GM21447 (cell line): Measurements from ENCODE around the gene ITGA2.

Source experiments
- ATAC-seq: cut with Tn5 transposase; IDR thresholded peaks from one replicate; pipeline ENCODE4 v1.9.1; 2021; ENCODE audit not compliant: unreplicated experiment

The ITGA2 gene

GRCh38 chr5:53017794-53018391 lies 28.7 kb downstream of the ITGA2 start:
- no peak for ATAC-seq

- ATAC-seq = no peak
These were observed 30.2 kb downstream of the ITGA2 start for GRCh38 chr5:53019320-53019719.

- ATAC-seq = no peak
These were observed 33.9 kb downstream of the ITGA2 start for GRCh38 chr5:53022930-53023511.

GRCh38 chr5:53023969-53024368 lies 34.8 kb downstream of the ITGA2 start:
- ATAC-seq = peak; percentile 88

- ATAC-seq = no peak
These were observed 35.4 kb downstream of the ITGA2 start for GRCh38 chr5:53024535-53024934.

GRCh38 chr5:53025487-53025886 lies 36.3 kb downstream of the ITGA2 start:
- ATAC-seq = no peak

- no peak for ATAC-seq
These were observed 38.8 kb downstream of the ITGA2 start for GRCh38 chr5:53027913-53028312.

- ATAC-seq = no peak
These were observed 40.5 kb downstream of the ITGA2 start for GRCh38 chr5:53029608-53030007.

- ATAC-seq = no peak
These were observed 41.7 kb downstream of the ITGA2 start for GRCh38 chr5:53030893-53031292.

GRCh38 chr5:53031695-53032096 lies 42.5 kb downstream of the ITGA2 start:
- ATAC-seq = no peak

- no peak for ATAC-seq
These were observed 43.0 kb downstream of the ITGA2 start for GRCh38 chr5:53032188-53032587.

- ATAC-seq = no peak
These were observed 45.7 kb downstream of the ITGA2 start for GRCh38 chr5:53034832-53035231.

GRCh38 chr5:53035868-53036381 lies 46.8 kb downstream of the ITGA2 start:
- no peak for ATAC-seq

GRCh38 chr5:53037141-53037859 lies 48.1 kb downstream of the ITGA2 start:
- no peak for ATAC-seq

- ATAC-seq = no peak
These were observed 49.2 kb downstream of the ITGA2 start for GRCh38 chr5:53038196-53038847.

GRCh38 chr5:53039855-53040254 lies 50.7 kb downstream of the ITGA2 start:
- no peak for ATAC-seq

- peak; percentile 97 for ATAC-seq
These were observed 52.0 kb downstream of the ITGA2 start for GRCh38 chr5:53041071-53041692.

GRCh38 chr5:53041740-53042139 lies 52.6 kb downstream of the ITGA2 start:
- ATAC-seq = no peak

GRCh38 chr5:53045263-53045662 lies 56.1 kb downstream of the ITGA2 start:
- no peak for ATAC-seq

- no peak for ATAC-seq
These were observed 59.1 kb downstream of the ITGA2 start for GRCh38 chr5:53048248-53048647.

GRCh38 chr5:53052499-53052898 lies 63.3 kb downstream of the ITGA2 start:
- no peak for ATAC-seq
